CD14-positive monocyte (primary cell): ENCODE data around the gene MYO1H. TPM values are rescaled to one million over a fixed set of nuclear protein-coding genes. Genes with fewer than 3 reads are reported as not detected.
A peak's percentile ranks its signal among the peaks of the same experiment; 100 is the strongest.

Experiments
- DNase-seq, 3 donors: peaks; one replicate each; pipeline ENCODE4 v3.0.0-alpha.2; 2011 to 2022
- H2AFZ ChIP-seq: 2 replicates; pipeline ENCODE4 v1.6.0; 2012; ENCODE audit warnings: mild to moderate bottlenecking, low read depth, low read length, inconsistent platforms; ENCODE audit not compliant: insufficient read depth, poor library complexity, severe bottlenecking
- H3K27ac ChIP-seq, 2 donors: 1 replicate in 1 of 2; 2 replicates in 1 of 2; pipeline ENCODE4 v1.5.1; 2012 to 2013; ENCODE audit warnings: low read length in 2 of 2, control low read depth in 1 of 2, inconsistent platforms in 1 of 2, low read depth in 1 of 2, mild to moderate bottlenecking in 1 of 2
- H3K27me3 ChIP-seq, 2 donors: one replicate each; pipeline versions ENCODE4 v1.6.0 to v1.6.1; 2011 to 2013; ENCODE audit warnings: low read length in 2 of 2; ENCODE audit not compliant: control insufficient read depth in 2 of 2, insufficient read depth in 2 of 2
- H3K36me3 ChIP-seq, 2 donors: replicated peaks in 1 of 2; 1 replicate in 1 of 2; 2 replicates in 1 of 2; pipeline versions ENCODE4 v1.5.1 to v1.6.1; 2012 to 2013; ENCODE audit warnings: low read length in 2 of 2, control low read depth in 1 of 2, inconsistent platforms in 1 of 2, mild to moderate bottlenecking in 1 of 2; ENCODE audit not compliant: insufficient read depth in 2 of 2, control insufficient read depth in 1 of 2
- H3K4me1 ChIP-seq, 2 donors: 1 replicate in 1 of 2; 2 replicates in 1 of 2; pipeline versions ENCODE4 v1.5.1 to v1.6.1; 2012 to 2013; ENCODE audit warnings: low read length in 2 of 2, control low read depth in 1 of 2, inconsistent platforms in 1 of 2, mild to moderate bottlenecking in 1 of 2, moderate library complexity in 1 of 2; ENCODE audit not compliant: insufficient read depth in 2 of 2, control insufficient read depth in 1 of 2
- H3K4me2 ChIP-seq: replicated peaks from 2 replicates; pipeline ENCODE3; 2012; ENCODE audit warnings: low read length, moderate library complexity, mild to moderate bottlenecking; ENCODE audit not compliant: poor library complexity, severe bottlenecking; ENCODE audit errors: extremely low read depth
- H3K4me3 ChIP-seq, 3 experiments: fragments of 200-600 bp in 1 of 3; sonication (generic) in 1 of 3; replicated peaks in 1 of 3; 1 replicate in 2 of 3; 2 replicates in 1 of 3; pipeline ENCODE4 v1.5.1; 2011 to 2013; ENCODE audit warnings: low read length in 3 of 3, mild to moderate bottlenecking in 3 of 3, control low read depth in 2 of 3, low read depth in 2 of 3, inconsistent platforms in 1 of 3, moderate library complexity in 1 of 3
- H3K79me2 ChIP-seq: 2 replicates; pipeline ENCODE4 v1.6.0; 2012; ENCODE audit warnings: mild to moderate bottlenecking, control low read depth, inconsistent platforms, low read length, moderate library complexity; ENCODE audit not compliant: insufficient read depth
- H3K9ac ChIP-seq: 2 replicates; pipeline ENCODE4 v1.6.0; 2017; ENCODE audit warnings: low read length, mild to moderate bottlenecking; ENCODE audit not compliant: insufficient read depth, poor library complexity, severe bottlenecking
- H3K9me3 ChIP-seq, 2 donors: replicated peaks in 1 of 2; 1 replicate in 1 of 2; 2 replicates in 1 of 2; pipeline versions ENCODE4 v1.5.1 to v1.6.1; 2012 to 2013; ENCODE audit warnings: low read length in 2 of 2, control low read depth in 1 of 2; ENCODE audit not compliant: control insufficient read depth in 1 of 2, insufficient read depth in 1 of 2
- H4K20me1 ChIP-seq: 2 replicates; pipeline ENCODE4 v1.6.0; 2012; ENCODE audit warnings: mild to moderate bottlenecking, low read length, control low read depth, moderate library complexity; ENCODE audit not compliant: insufficient read depth
- H3K27ac Mint-ChIP-seq, 7 donors: one replicate each; pipeline ENCODE4 v1.8.0; 2020; ENCODE audit warnings: mild to moderate bottlenecking in 7 of 7, mixed read lengths in 7 of 7, moderate library complexity in 6 of 7, inconsistent platforms in 2 of 7
- H3K27me3 Mint-ChIP-seq, 3 donors: one replicate each; pipeline ENCODE4 v1.8.0; 2021 to 2022; ENCODE audit warnings: low read depth in 3 of 3, mild to moderate bottlenecking in 3 of 3, mixed read lengths in 3 of 3, moderate library complexity in 3 of 3, inconsistent platforms in 1 of 3
- H3K36me3 Mint-ChIP-seq, 2 donors: one replicate each; pipeline ENCODE4 v1.8.0; 2020; ENCODE audit warnings: mixed read lengths in 2 of 2, inconsistent platforms in 1 of 2, mild to moderate bottlenecking in 1 of 2
- H3K4me1 Mint-ChIP-seq: one replicate; pipeline ENCODE4 v1.8.0; 2020; ENCODE audit warnings: mild to moderate bottlenecking, mixed read lengths
- H3K4me3 Mint-ChIP-seq, 2 donors: one replicate each; pipeline ENCODE4 v1.8.0; 2020; ENCODE audit warnings: mild to moderate bottlenecking in 2 of 2, mixed read lengths in 2 of 2, moderate library complexity in 1 of 2
- H3K9me3 Mint-ChIP-seq, 7 donors: one replicate each; pipeline ENCODE4 v1.8.0; 2020 to 2022; ENCODE audit warnings: mixed read lengths in 7 of 7, mild to moderate bottlenecking in 6 of 7, moderate library complexity in 6 of 7, inconsistent platforms in 2 of 7
- WGBS: methylation state at CpG from one replicate; pipeline ENCODE4 v1.1.5; 2013; ENCODE audit warnings: missing lambda C conversion rate; ENCODE audit not compliant: insufficient coverage; 5-methylcytosine and 5-hydroxymethylcytosine counted together
- intact Hi-C, 2 donors: fragments of 100-400 bp; cut with micrococcal nuclease; formaldehyde crosslinking; loops; one replicate each; pipeline versions ENCODE4 v1.15.0 to v1.15.1; 2023
- polyA plus RNA-seq, 3 donors: library from polyadenylated mRNA; depleted of rRNA in 1 of 3; unstranded in 2 of 3; stranded (reverse) in 1 of 3; fragments of 300-500 nt in 2 of 3; fragments of >200 nt in 1 of 3; fragmentation: Illumina TruSeq in 2 of 3; gene quantifications; 1 replicate in 2 of 3; 2 replicates in 1 of 3; pipeline ENCODE4 v1.2.3, GENCODE V29; 2012 to 2021
- TF ChIP-seq, protein P1 (sequence below): fragments of 200-600 bp; IDR thresholded peaks from one replicate; pipeline ENCODE4 v1.8.0; 2022; ENCODE audit warnings: antibody characterized with exemption, mild to moderate bottlenecking

Gene MYO1H
- polyA plus RNA-seq, 3 donors = not detected

DNA sequence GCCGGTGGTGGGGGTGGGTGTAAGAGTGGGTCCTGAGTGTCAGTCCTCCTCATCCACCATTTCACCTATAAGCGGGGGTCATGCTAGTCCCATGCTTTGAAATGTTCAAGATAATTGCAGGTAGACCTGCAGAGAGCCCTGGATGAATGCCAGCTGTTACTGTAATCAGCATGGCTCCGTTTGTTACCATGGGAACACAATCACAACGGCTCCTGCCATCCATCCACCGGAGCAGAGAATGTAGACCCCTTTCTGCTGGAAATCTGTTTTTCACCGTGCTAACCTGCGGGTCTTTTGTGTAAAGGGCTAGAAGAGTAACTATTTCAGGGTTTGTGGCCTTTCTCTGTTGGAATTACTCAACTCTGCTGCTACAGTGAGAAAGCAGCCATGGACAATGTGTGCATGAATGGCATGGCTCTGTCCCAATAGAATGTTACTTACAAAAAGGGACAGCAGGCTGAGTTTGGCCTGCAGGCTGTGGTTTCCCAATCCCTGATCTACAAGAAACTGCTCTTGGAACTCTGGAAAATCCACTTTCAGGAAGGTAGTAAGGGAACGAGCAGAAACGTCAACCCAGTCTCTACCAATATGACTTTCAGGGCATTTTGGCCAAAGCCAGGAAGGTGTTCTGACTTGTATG is 93.3 kb downstream of the MYO1H start:
- 89% methylated on average over 7 of the region's 9 CpGs for WGBS
- Mint-ChIP-seq H3K36me3 (peaks cover 13 to 21% of the 10 kb centered on the region in 2 donors), H3K27ac (no peak overlapping the region), H3K4me3 (no peak overlapping the region), H3K4me1 (no peaks in the 10 kb centered on the region), H3K27me3 (peaks cover 0 to 2% (median 0%) of the 10 kb centered on the region in 3 donors), H3K9me3 (no peaks in the 10 kb centered on the region)
- no peaks in the 10 kb centered on the region for H3K79me2 ChIP-seq
- H3K9ac ChIP-seq = no peak overlapping the region
- intact Hi-C loops = no loop called here
- peaks cover 0 to 14% of the 10 kb centered on the region in 2 donors for H3K36me3 ChIP-seq
- TF ChIP-seq, protein P1, sequence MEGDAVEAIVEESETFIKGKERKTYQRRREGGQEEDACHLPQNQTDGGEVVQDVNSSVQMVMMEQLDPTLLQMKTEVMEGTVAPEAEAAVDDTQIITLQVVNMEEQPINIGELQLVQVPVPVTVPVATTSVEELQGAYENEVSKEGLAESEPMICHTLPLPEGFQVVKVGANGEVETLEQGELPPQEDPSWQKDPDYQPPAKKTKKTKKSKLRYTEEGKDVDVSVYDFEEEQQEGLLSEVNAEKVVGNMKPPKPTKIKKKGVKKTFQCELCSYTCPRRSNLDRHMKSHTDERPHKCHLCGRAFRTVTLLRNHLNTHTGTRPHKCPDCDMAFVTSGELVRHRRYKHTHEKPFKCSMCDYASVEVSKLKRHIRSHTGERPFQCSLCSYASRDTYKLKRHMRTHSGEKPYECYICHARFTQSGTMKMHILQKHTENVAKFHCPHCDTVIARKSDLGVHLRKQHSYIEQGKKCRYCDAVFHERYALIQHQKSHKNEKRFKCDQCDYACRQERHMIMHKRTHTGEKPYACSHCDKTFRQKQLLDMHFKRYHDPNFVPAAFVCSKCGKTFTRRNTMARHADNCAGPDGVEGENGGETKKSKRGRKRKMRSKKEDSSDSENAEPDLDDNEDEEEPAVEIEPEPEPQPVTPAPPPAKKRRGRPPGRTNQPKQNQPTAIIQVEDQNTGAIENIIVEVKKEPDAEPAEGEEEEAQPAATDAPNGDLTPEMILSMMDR = no peak
- no peak overlapping the region for H3K4me3 ChIP-seq
- DNase-seq = no peak
- no peaks in the 10 kb centered on the region for H3K9me3 ChIP-seq
- no peaks in the 10 kb centered on the region for H3K4me1 ChIP-seq
- no peak overlapping the region for H3K4me2 ChIP-seq
- H3K27me3 ChIP-seq = no peaks in the 10 kb centered on the region
- H3K27ac ChIP-seq = no peak overlapping the region
- H4K20me1 ChIP-seq = no peaks in the 10 kb centered on the region
- H2AFZ ChIP-seq = no peak overlapping the region

DNA sequence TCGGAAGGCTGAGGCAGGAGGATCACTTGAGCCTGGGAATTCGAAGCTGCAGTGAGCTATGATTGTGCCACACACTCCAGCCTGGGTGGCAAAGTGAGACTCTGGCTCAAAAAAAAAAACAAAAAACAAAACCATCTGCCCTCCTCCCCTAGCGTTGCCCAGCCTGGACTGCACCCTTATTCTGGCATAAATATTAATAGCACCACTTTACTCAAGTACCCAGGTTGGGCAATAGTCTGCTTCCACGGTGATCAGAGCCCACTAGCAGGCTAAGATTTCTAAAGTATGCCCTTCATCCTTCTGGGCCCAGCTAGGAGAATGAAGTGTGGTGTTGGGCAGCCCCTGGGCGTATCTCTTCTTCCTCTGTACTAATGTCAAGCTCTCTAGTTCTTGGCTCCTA is 96.1 kb downstream of the MYO1H start:
- Mint-ChIP-seq H3K27me3 (no peaks in the 10 kb centered on the region), H3K36me3 (peaks cover 34 to 45% of the 10 kb centered on the region in 2 donors), H3K27ac (peak overlapping the region in 1 of 7 donors; percentile 31), H3K9me3 (no peaks in the 10 kb centered on the region), H3K4me3 (no peak overlapping the region), H3K4me1 (no peaks in the 10 kb centered on the region)
- Histone ChIP-seq H3K9me3 (no peaks in the 10 kb centered on the region), H3K27me3 (no peaks in the 10 kb centered on the region), H3K9ac (no peak overlapping the region), H3K4me3 (no peak overlapping the region), H4K20me1 (no peaks in the 10 kb centered on the region), H2AFZ (no peak overlapping the region), H3K79me2 (no peaks in the 10 kb centered on the region), H3K4me1 (no peaks in the 10 kb centered on the region), H3K27ac (no peak overlapping the region), H3K36me3 (peaks cover 20 to 39% of the 10 kb centered on the region in 2 donors), H3K4me2 (no peak overlapping the region)
- no peak for DNase-seq
- intact Hi-C loops = no loop called here
- TF ChIP-seq, protein P1 = no peak
- WGBS = 96% methylated on average over 5 of the region's 5 CpGs
